ENCODE results near the gene GMPR2.
"Not testable (repeated sequence)": the region's sequence is repeated elsewhere in the genome, so short reads cannot be mapped to it uniquely, and the experiment has no call there.

GMPR2 gene

GRCh38 chr14:24219080-24219479, 13.6 kb upstream of the GMPR2 start:
- Histone ChIP-seq H3K9ac (ENCODE audit: low read length) (no peak overlapping the region), H3K4me2 (ENCODE audit: low read length) (no peak overlapping the region)

DNA sequence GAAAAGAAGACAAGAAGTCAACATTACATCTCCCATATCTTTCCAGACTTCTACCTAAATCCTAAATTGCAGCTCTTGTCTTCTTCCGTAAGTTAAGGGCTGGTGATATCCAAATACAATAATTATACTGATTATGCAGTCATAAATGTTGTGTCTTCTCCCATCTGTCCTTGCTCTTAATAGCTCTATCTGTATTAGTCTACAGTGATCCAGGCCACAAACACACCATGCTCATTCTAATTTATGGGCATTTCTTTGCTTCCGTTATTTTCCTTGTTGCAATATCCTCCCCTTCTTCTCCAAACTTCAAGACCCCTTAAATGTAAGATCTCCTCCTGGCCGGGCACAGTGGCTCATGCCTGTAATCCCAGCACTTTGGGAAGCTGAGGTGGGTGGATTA, 13.2 kb upstream of the GMPR2 start:
- Histone ChIP-seq H3K4me1 (ENCODE audit: low read length) (peaks cover 10% of the 10 kb centered on the region; the same call in 1 of the 2 replicates), H3K9me3 (ENCODE audit: insufficient read depth, low read length) (no peaks in the 10 kb centered on the region), H3K27me3 (ENCODE audit: low read depth, low read length) (no peaks in the 10 kb centered on the region), H3K79me2 (ENCODE audit: low read length) (peaks cover 32% of the 10 kb centered on the region), H3K27ac (ENCODE audit: low read length) (no peak overlapping the region), H2AFZ (ENCODE audit: low read depth, low read length) (no peak overlapping the region), H3K36me3 (replicated peaks; ENCODE audit: low read depth, low read length) (no peaks in the 10 kb centered on the region), H3K9ac (ENCODE audit: low read length) (no peak overlapping the region), H3K4me2 (ENCODE audit: low read length) (no peak overlapping the region), H4K20me1 (ENCODE audit: insufficient read depth, low read length) (no peaks in the 10 kb centered on the region), H3K4me3 (ENCODE audit: low read length) (no peak overlapping the region)
- no peak for TF ChIP-seq EZH2phosphoT487 (IDR thresholded peaks at IDR 0.05; ENCODE audit: low read depth)
- TF ChIP-seq, protein P1, sequence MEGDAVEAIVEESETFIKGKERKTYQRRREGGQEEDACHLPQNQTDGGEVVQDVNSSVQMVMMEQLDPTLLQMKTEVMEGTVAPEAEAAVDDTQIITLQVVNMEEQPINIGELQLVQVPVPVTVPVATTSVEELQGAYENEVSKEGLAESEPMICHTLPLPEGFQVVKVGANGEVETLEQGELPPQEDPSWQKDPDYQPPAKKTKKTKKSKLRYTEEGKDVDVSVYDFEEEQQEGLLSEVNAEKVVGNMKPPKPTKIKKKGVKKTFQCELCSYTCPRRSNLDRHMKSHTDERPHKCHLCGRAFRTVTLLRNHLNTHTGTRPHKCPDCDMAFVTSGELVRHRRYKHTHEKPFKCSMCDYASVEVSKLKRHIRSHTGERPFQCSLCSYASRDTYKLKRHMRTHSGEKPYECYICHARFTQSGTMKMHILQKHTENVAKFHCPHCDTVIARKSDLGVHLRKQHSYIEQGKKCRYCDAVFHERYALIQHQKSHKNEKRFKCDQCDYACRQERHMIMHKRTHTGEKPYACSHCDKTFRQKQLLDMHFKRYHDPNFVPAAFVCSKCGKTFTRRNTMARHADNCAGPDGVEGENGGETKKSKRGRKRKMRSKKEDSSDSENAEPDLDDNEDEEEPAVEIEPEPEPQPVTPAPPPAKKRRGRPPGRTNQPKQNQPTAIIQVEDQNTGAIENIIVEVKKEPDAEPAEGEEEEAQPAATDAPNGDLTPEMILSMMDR (IDR thresholded peaks at IDR 0.05; ENCODE audit: low read depth, low read length), result no peak

More at GRCh38 chr14:24219080-24219479, 13.6 kb upstream of the GMPR2 start:
- no peak for TF ChIP-seq EZH2phosphoT487 (IDR thresholded peaks at IDR 0.05; ENCODE audit: low read depth)
- TF ChIP-seq, protein P1 (IDR thresholded peaks at IDR 0.05; ENCODE audit: low read depth, low read length), result no peak
- Histone ChIP-seq H3K4me1 (ENCODE audit: low read length) (peaks cover 14% of the 10 kb centered on the region), H2AFZ (ENCODE audit: low read depth, low read length) (no peak overlapping the region), H3K4me3 (ENCODE audit: low read length) (no peak overlapping the region), H4K20me1 (ENCODE audit: insufficient read depth, low read length) (no peaks in the 10 kb centered on the region), H3K9me3 (ENCODE audit: insufficient read depth, low read length) (no peaks in the 10 kb centered on the region), H3K27me3 (ENCODE audit: low read depth, low read length) (no peaks in the 10 kb centered on the region), H3K27ac (ENCODE audit: low read length) (no peak overlapping the region), H3K36me3 (replicated peaks; ENCODE audit: low read depth, low read length) (no peaks in the 10 kb centered on the region), H3K79me2 (ENCODE audit: low read length) (peaks cover 27% of the 10 kb centered on the region)

- H3K27me3 ChIP-seq (ENCODE audit: low read depth, low read length); H3K9ac ChIP-seq (ENCODE audit: low read length); H3K4me2 ChIP-seq (ENCODE audit: low read length); H3K27ac ChIP-seq (ENCODE audit: low read length); H3K9me3 ChIP-seq (ENCODE audit: insufficient read depth, low read length); H3K4me1 ChIP-seq (ENCODE audit: low read length); H3K36me3 ChIP-seq (replicated peaks; ENCODE audit: low read depth, low read length); H3K4me3 ChIP-seq (ENCODE audit: low read length); H4K20me1 ChIP-seq (ENCODE audit: insufficient read depth, low read length); H2AFZ ChIP-seq (ENCODE audit: low read depth, low read length): not testable (repeated sequence)
- peaks cover 56% of the 10 kb centered on the region for H3K79me2 ChIP-seq (ENCODE audit: low read length)
Measured at GRCh38 chr14:24222987-24223386, 9.7 kb upstream of the GMPR2 start.

DNA sequence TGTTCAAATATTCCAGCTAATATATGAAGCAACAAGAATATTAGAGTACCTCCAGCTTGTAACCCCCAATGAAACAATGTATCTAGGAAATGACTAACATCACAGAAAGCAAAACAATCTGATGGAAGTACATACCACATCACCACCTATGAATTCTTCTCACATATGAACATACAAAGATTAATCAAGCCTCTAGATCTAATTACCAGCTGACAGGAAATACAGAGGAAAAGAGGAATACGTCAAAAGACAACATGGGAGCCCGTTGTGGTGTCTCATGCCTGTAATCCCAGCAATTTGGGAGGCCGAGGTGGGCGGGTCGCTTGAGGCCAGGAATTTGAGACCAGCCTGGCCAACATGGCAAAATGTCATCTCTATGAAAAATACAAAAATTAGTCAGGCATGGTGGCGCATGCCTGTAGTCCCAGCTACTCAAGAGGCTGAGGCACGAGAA, 8.1 kb upstream of the GMPR2 start:
- Histone ChIP-seq H3K4me3 (ENCODE audit: low read length) (no peak overlapping the region), H3K4me1 (ENCODE audit: low read length) (no peaks in the 10 kb centered on the region), H3K36me3 (replicated peaks; ENCODE audit: low read depth, low read length) (peaks cover 4% of the 10 kb centered on the region), H3K4me2 (ENCODE audit: low read length) (no peak overlapping the region), H3K27ac (ENCODE audit: low read length) (no peak overlapping the region), H4K20me1 (ENCODE audit: insufficient read depth, low read length) (no peaks in the 10 kb centered on the region), H2AFZ (ENCODE audit: low read depth, low read length) (no peak overlapping the region), H3K9me3 (ENCODE audit: insufficient read depth, low read length) (no peaks in the 10 kb centered on the region), H3K79me2 (ENCODE audit: low read length) (peaks cover 62% of the 10 kb centered on the region), H3K27me3 (ENCODE audit: low read depth, low read length) (no peaks in the 10 kb centered on the region), H3K9ac (ENCODE audit: low read length) (no peak overlapping the region)
- TF ChIP-seq, protein P1 (IDR thresholded peaks at IDR 0.05; ENCODE audit: low read depth, low read length), result no peak
- TF ChIP-seq EZH2phosphoT487 (IDR thresholded peaks at IDR 0.05; ENCODE audit: low read depth), result no peak

GRCh38 chr14:24226473-24226872, 6.3 kb upstream of the GMPR2 start:
- Histone ChIP-seq H3K9me3 (ENCODE audit: insufficient read depth, low read length) (no peaks in the 10 kb centered on the region), H4K20me1 (ENCODE audit: insufficient read depth, low read length) (no peaks in the 10 kb centered on the region), H3K4me2 (ENCODE audit: low read length) (no peak overlapping the region), H2AFZ (ENCODE audit: low read depth, low read length) (no peak overlapping the region), H3K27me3 (ENCODE audit: low read depth, low read length) (no peaks in the 10 kb centered on the region), H3K4me3 (ENCODE audit: low read length) (no peak overlapping the region), H3K9ac (ENCODE audit: low read length) (no peak overlapping the region), H3K36me3 (replicated peaks; ENCODE audit: low read depth, low read length) (peaks cover 4% of the 10 kb centered on the region), H3K79me2 (ENCODE audit: low read length) (peaks cover 65% of the 10 kb centered on the region), H3K27ac (ENCODE audit: low read length) (no peak overlapping the region), H3K4me1 (ENCODE audit: low read length) (peaks cover 6% of the 10 kb centered on the region)
- no peak for TF ChIP-seq EZH2phosphoT487 (IDR thresholded peaks at IDR 0.05; ENCODE audit: low read depth)
- TF ChIP-seq, protein P1 (IDR thresholded peaks at IDR 0.05; ENCODE audit: low read depth, low read length), result no peak

All from OCI-LY3 (cell line).